B cell (primary cell): ENCODE results near the gene RERG.

Source experiments
- EZH2 ChIP-seq: IDR thresholded peaks from 2 replicates; pipeline ENCODE4 v1.6.1; 2012; ENCODE audit warnings: borderline replicate concordance, low read depth, mild to moderate bottlenecking, moderate library complexity, low read length; ENCODE audit not compliant: insufficient read depth, poor library complexity, severe bottlenecking
- TF ChIP-seq, protein P1 (sequence below): fragments of 200-600 bp; IDR thresholded peaks from one replicate; pipeline ENCODE4 v1.8.0; 2022; ENCODE audit warnings: antibody characterized with exemption, mild to moderate bottlenecking

DNA sequence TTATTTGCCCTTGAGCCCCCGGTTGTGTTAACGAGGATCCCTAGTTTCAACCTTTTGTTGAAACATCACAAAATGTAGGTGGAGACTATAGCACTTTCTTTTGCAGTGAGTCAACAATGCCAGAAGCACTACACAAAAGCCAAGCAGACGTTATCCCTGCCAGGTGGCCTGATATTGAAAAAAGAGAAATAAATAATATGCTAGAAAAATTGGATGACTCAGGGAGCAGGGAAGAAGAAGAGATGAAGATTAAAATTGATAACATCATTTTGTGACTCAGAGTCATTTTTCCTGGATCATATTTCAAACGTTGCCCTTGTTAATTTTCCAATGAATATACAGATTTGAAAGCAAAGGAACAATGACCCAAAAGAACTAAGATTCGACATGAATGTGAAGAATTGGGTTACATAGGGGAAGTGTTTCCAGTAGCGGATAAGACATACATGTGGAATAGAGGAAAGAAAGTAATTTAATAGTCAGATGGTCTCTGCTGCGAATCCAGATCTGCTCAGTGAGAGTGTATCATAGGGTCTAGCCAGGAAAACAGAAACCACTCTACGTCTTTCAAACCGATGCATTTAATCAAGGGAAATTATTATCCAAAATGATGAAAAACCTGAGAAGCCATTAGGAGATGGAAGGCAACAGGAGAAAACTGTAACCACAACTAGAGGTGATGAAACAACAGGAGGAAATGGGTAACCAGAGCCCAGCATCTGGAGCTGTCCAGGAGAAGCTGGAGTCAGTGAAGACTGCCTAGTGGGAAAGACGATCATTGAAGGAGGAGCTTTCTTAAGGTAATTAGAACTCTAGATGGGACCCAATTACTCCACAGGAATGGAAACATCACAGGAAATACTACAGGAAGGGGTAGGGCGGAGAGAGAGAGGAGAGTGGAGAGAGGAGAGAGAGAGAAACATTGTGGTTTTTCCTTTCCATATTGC is 57.9 kb downstream of the RERG start:
- TF ChIP-seq, protein P1, sequence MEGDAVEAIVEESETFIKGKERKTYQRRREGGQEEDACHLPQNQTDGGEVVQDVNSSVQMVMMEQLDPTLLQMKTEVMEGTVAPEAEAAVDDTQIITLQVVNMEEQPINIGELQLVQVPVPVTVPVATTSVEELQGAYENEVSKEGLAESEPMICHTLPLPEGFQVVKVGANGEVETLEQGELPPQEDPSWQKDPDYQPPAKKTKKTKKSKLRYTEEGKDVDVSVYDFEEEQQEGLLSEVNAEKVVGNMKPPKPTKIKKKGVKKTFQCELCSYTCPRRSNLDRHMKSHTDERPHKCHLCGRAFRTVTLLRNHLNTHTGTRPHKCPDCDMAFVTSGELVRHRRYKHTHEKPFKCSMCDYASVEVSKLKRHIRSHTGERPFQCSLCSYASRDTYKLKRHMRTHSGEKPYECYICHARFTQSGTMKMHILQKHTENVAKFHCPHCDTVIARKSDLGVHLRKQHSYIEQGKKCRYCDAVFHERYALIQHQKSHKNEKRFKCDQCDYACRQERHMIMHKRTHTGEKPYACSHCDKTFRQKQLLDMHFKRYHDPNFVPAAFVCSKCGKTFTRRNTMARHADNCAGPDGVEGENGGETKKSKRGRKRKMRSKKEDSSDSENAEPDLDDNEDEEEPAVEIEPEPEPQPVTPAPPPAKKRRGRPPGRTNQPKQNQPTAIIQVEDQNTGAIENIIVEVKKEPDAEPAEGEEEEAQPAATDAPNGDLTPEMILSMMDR = no peak
- TF ChIP-seq EZH2 = no peak
